Prostate gland (tissue), 2 donors: ENCODE data around the gene USP10.

Experiments
- CTCF ChIP-seq, 4 experiments: fragments of 200-600 bp in 2 of 4; fragments of 450-650 bp in 2 of 4; sonication (generic) in 2 of 4; IDR thresholded peaks; 1 replicate in 3 of 4; 2 replicates in 1 of 4; pipeline ENCODE4 v1.5.1; 2016 to 2019; ENCODE audit warnings: antibody characterized with exemption in 4 of 4, mild to moderate bottlenecking in 2 of 4, moderate library complexity in 2 of 4
- POLR2AphosphoS5 ChIP-seq: sonication (generic); formaldehyde crosslinking; IDR thresholded peaks from one replicate; pipeline ENCODE4 v1.6.1; 2017; ENCODE audit warnings: antibody characterized with exemption

GRCh38 chr16:84816485-84816884 is 116.7 kb downstream of the USP10 start:
- TF ChIP-seq CTCF (IDR thresholded peaks at IDR 0.05) = no peak
- TF ChIP-seq POLR2AphosphoS5 = no peak
